Memory B cell (primary cell): ENCODE data around the gene LUZP2.

ENCODE experiments used
- ATAC-seq: fragments of 150-1000 bp; cut with Tn5 transposase; 2 replicates; pipeline ENCODE4 v1.10.0; 2021; ENCODE audit warnings: low read depth, mild to moderate bottlenecking, moderate library complexity
- DNase-seq, 2 donors: peaks; one replicate each; pipeline ENCODE4 v3.0.0; 2022; ENCODE audit warnings: low spot score in 2 of 2
- H3K27ac Mint-ChIP-seq: one replicate; pipeline ENCODE4 v1.8.0; 2022; ENCODE audit warnings: mild to moderate bottlenecking, moderate library complexity, mixed read lengths
- H3K27me3 Mint-ChIP-seq: one replicate; pipeline ENCODE4 v1.8.0; 2022; ENCODE audit warnings: mixed read lengths
- H3K36me3 Mint-ChIP-seq: one replicate; pipeline ENCODE4 v1.8.0; 2022; ENCODE audit warnings: mild to moderate bottlenecking, mixed read lengths
- H3K4me1 Mint-ChIP-seq: one replicate; pipeline ENCODE4 v1.8.0; 2022; ENCODE audit warnings: mixed read lengths
- H3K4me3 Mint-ChIP-seq: one replicate; pipeline ENCODE4 v1.8.0; 2022; ENCODE audit warnings: mild to moderate bottlenecking, moderate library complexity, mixed read lengths
- H3K9me3 Mint-ChIP-seq: one replicate; pipeline ENCODE4 v1.8.0; 2022; ENCODE audit warnings: mixed read lengths

LUZP2 gene

GRCh38 chr11:24515632-24516031, 18.8 kb downstream of the LUZP2 start:
- Mint-ChIP-seq H3K4me1 (no peaks in the 10 kb centered on the region), H3K27ac (no peak overlapping the region), H3K4me3 (no peak overlapping the region), H3K36me3 (no peaks in the 10 kb centered on the region), H3K27me3 (no peaks in the 10 kb centered on the region), H3K9me3 (no peaks in the 10 kb centered on the region)
- DNase-seq (no peak), ATAC-seq (no peak)

GRCh38 chr11:24516638-24517037, 19.8 kb downstream of the LUZP2 start:
- H3K4me3 Mint-ChIP-seq = no peak overlapping the region

GRCh38 chr11:24521601-24522000, 24.7 kb downstream of the LUZP2 start:
- H3K27ac Mint-ChIP-seq = no peak overlapping the region
- no peak overlapping the region for H3K4me3 Mint-ChIP-seq
- ATAC-seq (no peak), DNase-seq (no peak)
- H3K27me3 Mint-ChIP-seq = no peaks in the 10 kb centered on the region
- no peaks in the 10 kb centered on the region for H3K4me1 Mint-ChIP-seq
- no peaks in the 10 kb centered on the region for H3K36me3 Mint-ChIP-seq
- H3K9me3 Mint-ChIP-seq = no peaks in the 10 kb centered on the region

More at GRCh38 chr11:24516638-24517037, 19.8 kb downstream of the LUZP2 start:
- no peaks in the 10 kb centered on the region for H3K36me3 Mint-ChIP-seq
- H3K27me3 Mint-ChIP-seq = no peaks in the 10 kb centered on the region
- ATAC-seq = no peak
- no peaks in the 10 kb centered on the region for H3K9me3 Mint-ChIP-seq
- DNase-seq = no peak
- H3K4me1 Mint-ChIP-seq = no peaks in the 10 kb centered on the region
- no peak overlapping the region for H3K27ac Mint-ChIP-seq

- H3K9me3 Mint-ChIP-seq = no peaks in the 10 kb centered on the region
- DNase-seq (no peak), ATAC-seq (no peak)
- no peaks in the 10 kb centered on the region for H3K4me1 Mint-ChIP-seq
- no peak overlapping the region for H3K4me3 Mint-ChIP-seq
- H3K36me3 Mint-ChIP-seq = no peaks in the 10 kb centered on the region
- H3K27ac Mint-ChIP-seq = no peak overlapping the region
- no peaks in the 10 kb centered on the region for H3K27me3 Mint-ChIP-seq
Measured at GRCh38 chr11:24524156-24524555, 27.3 kb downstream of the LUZP2 start.

GRCh38 chr11:24531528-24531927, 34.7 kb downstream of the LUZP2 start:
- H3K27me3 Mint-ChIP-seq = no peaks in the 10 kb centered on the region
- H3K36me3 Mint-ChIP-seq = no peaks in the 10 kb centered on the region
- H3K27ac Mint-ChIP-seq = no peak overlapping the region
- H3K4me1 Mint-ChIP-seq = no peaks in the 10 kb centered on the region
- ATAC-seq (no peak), DNase-seq (no peak)
- H3K4me3 Mint-ChIP-seq = no peak overlapping the region
- H3K9me3 Mint-ChIP-seq = peaks cover 3% of the 10 kb centered on the region

GRCh38 chr11:24543771-24544170, 46.9 kb downstream of the LUZP2 start:
- Mint-ChIP-seq H3K27me3 (no peaks in the 10 kb centered on the region), H3K9me3 (peaks cover 5% of the 10 kb centered on the region), H3K4me3 (no peak overlapping the region), H3K4me1 (no peaks in the 10 kb centered on the region), H3K36me3 (no peaks in the 10 kb centered on the region), H3K27ac (no peak overlapping the region)
- ATAC-seq (no peak), DNase-seq (no peak)

GRCh38 chr11:24556693-24557092, 59.8 kb downstream of the LUZP2 start:
- Mint-ChIP-seq H3K27me3 (no peaks in the 10 kb centered on the region), H3K4me3 (no peak overlapping the region), H3K36me3 (no peaks in the 10 kb centered on the region), H3K4me1 (no peaks in the 10 kb centered on the region), H3K27ac (no peak overlapping the region), H3K9me3 (peaks cover 6% of the 10 kb centered on the region)
- no peak for ATAC-seq
- no peak for DNase-seq

- H3K9me3 Mint-ChIP-seq = peaks cover 8% of the 10 kb centered on the region
- no peak overlapping the region for H3K27ac Mint-ChIP-seq
- H3K4me3 Mint-ChIP-seq = no peak overlapping the region
- ATAC-seq = no peak
- H3K4me1 Mint-ChIP-seq = no peaks in the 10 kb centered on the region
- no peaks in the 10 kb centered on the region for H3K27me3 Mint-ChIP-seq
- H3K36me3 Mint-ChIP-seq = no peaks in the 10 kb centered on the region
- DNase-seq = no peak
Measured at GRCh38 chr11:24559315-24559714, 62.5 kb downstream of the LUZP2 start.

- ATAC-seq = no peak
- H3K27me3 Mint-ChIP-seq = no peaks in the 10 kb centered on the region
- H3K4me1 Mint-ChIP-seq = no peaks in the 10 kb centered on the region
- H3K4me3 Mint-ChIP-seq = no peak overlapping the region
- no peak overlapping the region for H3K27ac Mint-ChIP-seq
- peaks cover 8% of the 10 kb centered on the region for H3K9me3 Mint-ChIP-seq
- no peak for DNase-seq
- no peaks in the 10 kb centered on the region for H3K36me3 Mint-ChIP-seq
Measured at GRCh38 chr11:24560324-24560723, 63.5 kb downstream of the LUZP2 start.

GRCh38 chr11:24567380-24567779, 70.5 kb downstream of the LUZP2 start:
- no peak for DNase-seq
- no peak overlapping the region for H3K4me3 Mint-ChIP-seq
- no peaks in the 10 kb centered on the region for H3K36me3 Mint-ChIP-seq
- H3K9me3 Mint-ChIP-seq = no peaks in the 10 kb centered on the region
- H3K27ac Mint-ChIP-seq = no peak overlapping the region
- ATAC-seq = no peak
- H3K27me3 Mint-ChIP-seq = no peaks in the 10 kb centered on the region
- H3K4me1 Mint-ChIP-seq = no peaks in the 10 kb centered on the region

GRCh38 chr11:24572376-24572775, 75.5 kb downstream of the LUZP2 start:
- Mint-ChIP-seq H3K9me3 (peaks cover 3% of the 10 kb centered on the region), H3K4me1 (no peaks in the 10 kb centered on the region), H3K36me3 (no peaks in the 10 kb centered on the region), H3K4me3 (no peak overlapping the region), H3K27me3 (no peaks in the 10 kb centered on the region), H3K27ac (no peak overlapping the region)
- no peak for DNase-seq
- ATAC-seq = no peak

GRCh38 chr11:24574461-24574860, 77.6 kb downstream of the LUZP2 start:
- Mint-ChIP-seq H3K4me3 (no peak overlapping the region), H3K9me3 (peaks cover 3% of the 10 kb centered on the region), H3K27ac (no peak overlapping the region), H3K36me3 (no peaks in the 10 kb centered on the region), H3K4me1 (no peaks in the 10 kb centered on the region), H3K27me3 (no peaks in the 10 kb centered on the region)
- ATAC-seq (no peak), DNase-seq (no peak)

GRCh38 chr11:24575392-24575791, 78.5 kb downstream of the LUZP2 start:
- Mint-ChIP-seq H3K9me3 (peaks cover 3% of the 10 kb centered on the region), H3K27me3 (no peaks in the 10 kb centered on the region), H3K36me3 (no peaks in the 10 kb centered on the region), H3K4me3 (no peak overlapping the region), H3K27ac (no peak overlapping the region), H3K4me1 (no peaks in the 10 kb centered on the region)
- no peak for DNase-seq
- ATAC-seq = no peak

GRCh38 chr11:24585192-24585591, 88.3 kb downstream of the LUZP2 start:
- DNase-seq (no peak), ATAC-seq (no peak)
- H3K36me3 Mint-ChIP-seq = no peaks in the 10 kb centered on the region
- H3K4me1 Mint-ChIP-seq = no peaks in the 10 kb centered on the region
- no peaks in the 10 kb centered on the region for H3K27me3 Mint-ChIP-seq
- peaks cover 1% of the 10 kb centered on the region for H3K9me3 Mint-ChIP-seq
- H3K27ac Mint-ChIP-seq = no peak overlapping the region
- H3K4me3 Mint-ChIP-seq = no peak overlapping the region

- H3K4me1 Mint-ChIP-seq = no peaks in the 10 kb centered on the region
- no peaks in the 10 kb centered on the region for H3K27me3 Mint-ChIP-seq
- H3K36me3 Mint-ChIP-seq = no peaks in the 10 kb centered on the region
- DNase-seq (no peak), ATAC-seq (no peak)
- H3K27ac Mint-ChIP-seq = no peak overlapping the region
- no peak overlapping the region for H3K4me3 Mint-ChIP-seq
- H3K9me3 Mint-ChIP-seq = peaks cover 1% of the 10 kb centered on the region
Measured at GRCh38 chr11:24587635-24588034, 90.8 kb downstream of the LUZP2 start.

- Mint-ChIP-seq H3K9me3 (peaks cover 1% of the 10 kb centered on the region), H3K27me3 (no peaks in the 10 kb centered on the region), H3K4me3 (no peak overlapping the region), H3K27ac (no peak overlapping the region), H3K36me3 (no peaks in the 10 kb centered on the region), H3K4me1 (no peaks in the 10 kb centered on the region)
- DNase-seq = no peak
- ATAC-seq = no peak
Measured at GRCh38 chr11:24588081-24588480, 91.2 kb downstream of the LUZP2 start.
